Heart left ventricle (tissue), 13 donors: ENCODE data around the gene SOD3.

Source experiments
- POLR2A ChIP-seq, 2 donors: fragments of 450-650 bp; IDR thresholded peaks; one replicate each; pipeline ENCODE4 v1.6.1; 2017; ENCODE audit warnings: antibody characterized with exemption in 2 of 2, mild to moderate bottlenecking in 2 of 2, moderate library complexity in 2 of 2
- TF ChIP-seq, protein P1 (sequence below), 12 donors: fragments of 200-600 bp; sonication (generic) in 4 of 12; IDR thresholded peaks; one replicate each; pipeline versions ENCODE4 v1.5.0 to v1.8.0; 2018 to 2022; ENCODE audit warnings: antibody characterized with exemption in 12 of 12, mild to moderate bottlenecking in 5 of 12
- donor health status: ischemic (EF 13 %, LVEDD 7.1; RV severe dilation, severe dysfunction).
- donor health status: DM: no; HTN: yes; CAD: no.
- donor health status: DM: no; HTN: no; CAD: no.
- donor health status: ischemic (EF 25% LVEDD 6.9; RV normal size, moderate dysfunction).
- donor health status: ischemic (EF 25% LVEDD 5.7; RV mildly dilated, moderate dysfunction).
- donor health status: ischemic (EF 35%, LVEDD 5.7; RV mildly dilated, moderate dysfunction).
- donor health status: nonischemic (EF 11% LVEDD 7.7; RV severe dilation, severe dysfunction).
- donor health status: DM: yes; HTN: yes; CAD: no.
- donor health status: PGD.
- donor health status: ischemic (EF 29% LVEDD 5.4; RV normal size, mild dysfunction).
- donor health status: nonischemic (EF 23%, LVEDD 6.1; RV moderate dilation, normal function).

- TF ChIP-seq, protein P1, sequence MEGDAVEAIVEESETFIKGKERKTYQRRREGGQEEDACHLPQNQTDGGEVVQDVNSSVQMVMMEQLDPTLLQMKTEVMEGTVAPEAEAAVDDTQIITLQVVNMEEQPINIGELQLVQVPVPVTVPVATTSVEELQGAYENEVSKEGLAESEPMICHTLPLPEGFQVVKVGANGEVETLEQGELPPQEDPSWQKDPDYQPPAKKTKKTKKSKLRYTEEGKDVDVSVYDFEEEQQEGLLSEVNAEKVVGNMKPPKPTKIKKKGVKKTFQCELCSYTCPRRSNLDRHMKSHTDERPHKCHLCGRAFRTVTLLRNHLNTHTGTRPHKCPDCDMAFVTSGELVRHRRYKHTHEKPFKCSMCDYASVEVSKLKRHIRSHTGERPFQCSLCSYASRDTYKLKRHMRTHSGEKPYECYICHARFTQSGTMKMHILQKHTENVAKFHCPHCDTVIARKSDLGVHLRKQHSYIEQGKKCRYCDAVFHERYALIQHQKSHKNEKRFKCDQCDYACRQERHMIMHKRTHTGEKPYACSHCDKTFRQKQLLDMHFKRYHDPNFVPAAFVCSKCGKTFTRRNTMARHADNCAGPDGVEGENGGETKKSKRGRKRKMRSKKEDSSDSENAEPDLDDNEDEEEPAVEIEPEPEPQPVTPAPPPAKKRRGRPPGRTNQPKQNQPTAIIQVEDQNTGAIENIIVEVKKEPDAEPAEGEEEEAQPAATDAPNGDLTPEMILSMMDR (IDR thresholded peaks at IDR 0.05), result no peak
- TF ChIP-seq POLR2A (IDR thresholded peaks at IDR 0.05), result no peak
These were observed 47.7 kb downstream of the SOD3 start for GRCh38 chr4:24843096-24843495.
